Epidermal melanocyte (primary cell): ENCODE data around the gene TSPYL4.
A peak's percentile ranks its signal among the peaks of the same experiment; 100 is the strongest.
"Not testable (repeated sequence)": the region's sequence is repeated elsewhere in the genome, so short reads cannot be mapped to it uniquely, and the experiment has no call there.

Experiments
- DNase-seq: peaks from one replicate; pipeline ENCODE4 v3.0.0; 2011; ENCODE audit warnings: low spot score; ENCODE audit not compliant: insufficient read length

TSPYL4 gene

DNA sequence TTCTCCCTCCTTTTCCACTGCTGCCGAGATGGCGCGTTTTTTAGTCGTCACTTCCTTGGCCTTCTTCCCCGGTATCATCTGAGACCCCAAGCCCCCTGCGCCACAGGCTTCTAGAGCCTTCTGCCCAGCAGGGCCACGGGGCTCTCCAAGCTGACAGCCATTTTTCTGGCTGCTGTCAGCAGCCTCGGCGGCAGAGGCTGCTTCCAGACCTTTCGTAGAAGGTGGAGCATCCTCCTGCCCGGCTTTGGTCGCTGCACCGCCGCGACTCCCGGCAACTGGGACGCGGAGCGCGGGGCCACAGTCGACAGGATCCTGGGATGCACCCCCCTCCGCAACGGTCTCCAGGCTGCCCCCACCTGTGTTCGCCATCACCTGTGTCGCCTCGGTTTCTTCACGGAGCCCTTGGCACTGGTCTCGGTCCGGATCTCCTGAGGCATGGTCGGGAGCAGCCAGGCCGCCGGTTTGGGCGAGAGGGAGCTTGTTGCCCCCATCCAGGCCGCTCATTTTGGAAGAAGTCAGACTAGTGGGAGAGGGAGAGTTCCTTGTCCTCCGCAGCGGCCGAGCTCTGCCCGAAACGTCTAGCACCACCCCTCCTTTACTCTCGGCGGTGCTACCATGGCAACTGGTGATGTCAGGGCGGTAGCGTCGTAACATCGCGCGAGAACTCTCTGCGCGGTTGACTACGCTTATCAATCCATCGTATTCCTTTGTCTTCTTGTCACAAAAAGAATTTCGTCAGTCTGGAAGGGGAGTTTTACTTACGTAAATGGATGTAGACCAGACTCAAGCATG lies at the start of gene TSPYL4:
Gene TSPYL4 (minus strand): TSS at position 571 of the 792 bp plus-strand sequence. CDS start 67 bp downstream, at position 504.
- DNase-seq, result peak; percentile 87

DNA sequence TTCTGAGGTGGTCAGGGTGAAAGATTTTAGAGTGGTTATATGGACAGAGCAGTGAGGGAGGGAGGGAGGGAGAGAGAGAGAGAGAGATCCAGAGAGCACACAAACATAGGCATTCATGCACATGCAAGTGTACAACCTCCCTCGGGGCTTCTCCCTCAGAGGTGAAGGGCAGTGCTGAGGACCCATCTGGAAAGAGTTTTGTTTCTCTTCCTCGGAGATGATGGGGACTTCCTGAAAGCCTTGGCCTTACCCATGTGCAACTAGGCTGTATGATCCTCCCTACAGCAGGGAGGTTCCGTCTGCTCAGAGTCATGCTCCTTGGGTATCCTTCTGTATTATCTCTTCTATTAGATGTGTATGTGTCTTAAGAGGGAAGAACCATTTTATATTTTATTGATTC lies 47.2 kb upstream of the TSPYL4 start:
- DNase-seq, result no peak

DNA sequence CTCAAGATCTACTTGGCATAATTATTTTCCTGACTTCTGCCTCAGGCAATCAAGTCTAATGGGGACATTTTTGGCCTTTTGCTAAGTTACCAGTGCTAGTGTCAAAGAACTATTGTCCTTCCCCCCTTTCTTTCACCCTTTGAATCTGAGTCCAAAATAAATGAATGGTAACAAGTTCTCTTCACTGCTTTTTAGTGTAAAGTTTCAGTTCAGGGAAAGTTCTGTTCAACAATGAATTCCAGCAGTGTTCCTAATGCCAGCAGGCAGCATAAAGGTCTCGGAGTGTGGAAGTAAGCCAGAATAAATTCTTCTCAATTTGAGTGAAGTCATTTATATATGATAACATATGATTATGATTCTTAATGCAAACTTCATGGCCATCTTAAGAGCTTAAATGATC lies 46.7 kb upstream of the TSPYL4 start:
- no peak for DNase-seq

DNA sequence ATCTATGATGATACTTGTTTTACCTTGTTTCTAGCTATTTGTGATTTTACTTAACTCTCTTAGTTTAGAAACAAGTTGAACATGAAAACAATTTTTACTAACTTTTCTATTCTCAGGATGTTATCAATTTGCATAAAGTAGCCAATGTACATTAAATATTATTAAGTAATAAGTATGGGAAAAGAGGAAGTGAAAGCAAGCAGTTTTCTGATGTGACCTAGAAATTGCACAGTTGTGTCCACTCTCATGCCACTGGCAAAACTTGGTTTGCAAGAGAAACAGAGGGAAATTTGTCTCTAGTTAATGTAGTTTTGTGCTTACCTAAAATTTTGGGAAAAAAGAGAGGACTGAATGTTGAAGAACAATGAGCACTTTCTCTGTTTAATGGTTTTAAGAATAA lies 45.1 kb upstream of the TSPYL4 start:
- DNase-seq, result no peak

DNA sequence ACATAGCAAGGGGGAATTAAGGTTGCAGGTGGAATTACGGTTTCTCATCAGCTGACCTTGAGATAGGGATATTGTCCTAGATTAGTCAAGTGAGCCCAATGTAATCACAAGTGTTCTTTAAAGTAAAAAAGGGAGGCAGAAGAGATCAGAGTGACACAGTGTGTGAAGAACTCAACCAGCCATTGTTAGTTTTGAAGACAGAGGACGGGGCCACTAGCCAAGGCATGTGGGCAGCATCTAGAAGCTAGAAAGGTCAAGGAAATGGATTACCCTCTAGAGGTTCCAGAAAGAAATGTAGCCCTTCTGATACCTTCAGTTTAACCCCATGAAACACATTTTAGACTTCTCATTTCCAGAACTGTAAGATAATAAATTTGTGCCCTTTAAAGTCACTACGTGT lies 44.4 kb upstream of the TSPYL4 start:
- no peak for DNase-seq

DNA sequence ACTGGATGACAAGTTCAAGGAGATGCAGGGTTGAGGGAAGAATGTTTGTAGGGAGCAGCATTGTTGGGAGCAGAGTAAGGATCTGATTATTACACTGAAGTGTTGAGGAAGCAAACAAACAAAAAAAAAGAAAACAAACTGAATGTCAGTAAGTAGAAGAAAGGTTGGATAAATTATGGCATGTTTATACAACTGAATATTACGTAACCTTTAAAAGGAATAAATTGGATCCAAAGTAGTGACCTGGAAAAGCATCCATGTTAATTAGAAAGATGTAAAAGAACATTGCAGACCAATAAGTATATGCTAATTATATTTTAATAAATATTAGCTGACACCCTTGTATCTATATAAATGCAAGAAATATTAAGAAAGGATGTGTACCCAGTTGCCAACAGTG lies 38.7 kb upstream of the TSPYL4 start:
- no peak for DNase-seq

DNA sequence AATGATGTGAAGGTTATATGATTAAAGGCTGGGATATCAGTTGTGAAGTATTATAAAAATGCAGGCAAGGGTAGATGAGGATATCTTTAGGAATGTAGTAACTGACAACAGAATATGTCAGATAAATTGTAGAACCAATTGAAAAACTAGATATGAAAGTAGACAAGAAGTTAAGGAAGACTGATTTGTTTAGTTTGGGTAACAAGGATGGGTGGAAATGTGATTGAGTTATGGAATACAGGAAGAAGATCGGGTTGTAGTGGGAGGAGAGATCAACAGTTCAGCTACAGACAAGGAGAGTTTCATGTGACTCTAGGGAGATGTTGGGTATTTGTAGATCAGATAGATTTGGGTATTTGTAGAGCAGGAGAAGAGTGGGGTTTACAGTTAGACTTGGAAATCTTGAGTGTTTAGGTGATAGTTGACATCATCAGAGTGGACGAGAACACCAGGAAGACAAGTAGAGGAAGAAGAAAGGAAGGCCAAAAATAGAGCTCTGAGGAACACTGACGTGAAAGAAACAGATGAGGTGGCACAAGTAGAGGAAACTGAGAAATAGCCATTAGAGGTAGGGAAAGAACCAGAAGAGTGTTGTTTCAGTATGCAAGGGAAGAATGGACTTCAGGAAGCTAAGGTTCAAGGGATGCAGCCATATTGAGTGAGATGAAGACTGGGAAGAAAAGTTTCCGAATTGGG lies 38.0 kb upstream of the TSPYL4 start:
- no peak for DNase-seq

DNA sequence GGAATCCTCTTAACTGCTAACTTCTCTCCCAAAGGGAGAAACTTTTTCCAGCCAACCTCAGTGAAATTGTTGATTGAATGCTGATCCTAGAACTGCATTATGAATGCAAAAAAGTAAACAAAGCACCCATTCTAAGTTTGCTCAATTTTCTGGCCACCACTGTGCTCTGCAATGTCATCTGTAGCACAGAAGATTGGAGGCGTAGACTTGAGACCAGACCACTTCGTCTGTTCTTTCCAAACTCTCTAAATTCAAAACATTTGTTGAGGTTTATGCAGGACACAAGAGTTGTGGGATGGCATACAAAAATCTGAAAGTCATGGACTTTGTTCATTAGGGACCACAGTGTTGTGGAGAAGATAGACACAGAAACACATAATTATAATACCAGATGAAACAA lies 36.9 kb upstream of the TSPYL4 start:
- no peak for DNase-seq

DNA sequence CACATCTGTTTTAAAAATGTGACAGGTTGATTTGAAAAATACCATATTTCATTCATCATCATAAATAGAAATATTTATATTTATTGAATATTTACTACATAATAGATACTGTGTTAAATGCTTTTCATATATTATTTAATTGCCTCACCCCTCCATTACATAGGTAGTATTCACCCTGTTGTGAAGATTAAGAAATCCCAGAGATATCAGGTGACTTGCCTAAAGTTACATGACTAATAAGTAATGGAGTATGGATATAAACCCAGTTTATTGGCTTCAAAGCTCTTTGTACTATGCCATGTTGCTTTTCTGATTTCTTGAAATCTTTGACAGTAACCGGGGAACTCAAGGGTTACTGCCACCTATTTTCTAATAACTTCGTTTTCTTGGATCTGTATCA lies 36.0 kb upstream of the TSPYL4 start:
- no peak for DNase-seq

DNA sequence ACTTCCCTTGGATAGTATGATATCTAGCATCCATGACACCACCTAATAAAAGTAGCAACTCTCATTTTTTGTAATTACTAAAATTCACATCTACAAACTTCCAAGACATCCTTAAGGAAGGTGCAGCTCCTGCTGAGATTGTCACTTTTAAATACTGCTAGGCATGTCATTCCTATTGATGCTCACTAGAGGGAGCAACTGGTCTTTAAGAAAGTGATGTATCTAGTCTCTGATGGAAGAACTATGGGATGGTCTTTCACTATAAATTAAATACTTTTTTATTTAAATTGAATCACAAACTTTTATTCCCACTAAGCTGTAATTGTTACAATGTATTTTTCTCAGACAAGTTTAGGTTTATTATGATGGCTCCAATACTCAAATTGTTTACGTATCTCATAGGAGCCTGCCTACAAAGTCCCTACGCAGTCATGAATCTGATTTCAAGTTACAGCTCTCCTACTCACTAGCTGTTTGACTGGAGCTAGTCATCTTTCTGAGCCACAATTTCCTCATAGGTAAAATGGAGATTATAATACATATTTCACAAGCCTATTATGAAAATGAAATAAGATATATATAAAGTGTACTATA lies 33.9 kb upstream of the TSPYL4 start:
- DNase-seq, result no peak

DNA sequence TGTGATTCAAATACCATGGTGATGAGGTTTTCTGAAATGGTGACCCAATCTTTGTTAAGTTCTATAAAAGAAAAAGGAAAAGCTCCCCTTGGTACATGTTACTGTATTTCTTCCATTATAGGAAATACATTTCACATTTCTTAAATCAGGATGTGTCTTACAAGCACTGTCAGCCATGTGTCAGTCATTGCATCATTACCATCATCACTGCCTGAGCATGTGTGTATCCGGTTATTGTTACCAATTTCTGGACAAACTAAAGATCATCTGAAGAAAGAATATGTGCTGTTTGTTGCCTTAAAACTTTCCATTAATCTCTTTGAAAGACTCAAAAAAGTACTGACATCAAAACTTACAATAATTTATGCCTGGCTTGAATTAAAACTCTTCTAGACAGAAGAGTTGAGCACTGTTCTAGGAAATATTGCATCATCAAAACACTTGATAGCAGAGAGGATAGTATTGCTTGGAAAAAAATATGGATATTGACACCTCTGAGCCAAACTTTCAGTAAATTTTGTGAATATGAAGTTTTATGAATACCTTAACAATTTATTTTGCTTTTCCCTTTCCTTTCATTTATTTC lies 33.0 kb upstream of the TSPYL4 start:
- no peak for DNase-seq

DNA sequence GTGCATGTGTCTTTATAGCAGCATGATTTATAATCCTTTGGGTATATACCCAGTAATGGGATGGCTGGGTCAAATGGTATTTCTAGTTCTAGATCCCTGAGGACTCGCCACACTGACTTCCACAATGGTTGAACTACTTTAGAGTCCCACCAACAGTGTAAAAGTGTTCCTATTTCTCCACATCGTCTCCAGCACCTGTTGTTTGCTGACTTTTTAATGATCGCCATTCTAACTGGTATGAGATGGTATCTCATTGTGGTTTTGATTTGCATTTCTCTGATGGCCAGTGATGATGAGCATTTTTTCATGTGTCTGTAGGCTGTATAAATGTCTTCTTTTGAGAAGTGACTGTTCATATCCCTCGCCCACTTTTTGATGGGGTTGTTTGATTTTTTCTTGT lies 31.1 kb upstream of the TSPYL4 start:
- not testable (repeated sequence) for DNase-seq

DNA sequence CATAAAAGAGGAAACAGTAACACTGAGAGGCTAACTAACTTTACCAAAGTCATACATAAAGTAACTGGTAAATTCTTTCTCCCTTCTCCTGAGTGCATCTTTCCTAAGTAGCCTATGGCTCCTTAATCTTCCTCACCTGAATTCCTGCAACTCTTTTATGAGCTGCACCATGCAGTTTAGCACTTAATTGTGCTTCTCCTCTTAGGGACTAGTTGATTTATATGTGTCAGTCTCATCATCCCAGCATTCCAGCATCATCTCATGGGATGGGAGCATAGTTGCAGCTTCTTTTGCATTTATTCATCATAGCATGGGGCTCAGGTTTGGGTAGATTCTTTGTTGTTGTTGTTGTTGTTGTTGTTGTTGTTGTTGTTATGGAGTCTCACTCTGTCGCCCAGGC lies 29.3 kb upstream of the TSPYL4 start:
- DNase-seq, result no peak

DNA sequence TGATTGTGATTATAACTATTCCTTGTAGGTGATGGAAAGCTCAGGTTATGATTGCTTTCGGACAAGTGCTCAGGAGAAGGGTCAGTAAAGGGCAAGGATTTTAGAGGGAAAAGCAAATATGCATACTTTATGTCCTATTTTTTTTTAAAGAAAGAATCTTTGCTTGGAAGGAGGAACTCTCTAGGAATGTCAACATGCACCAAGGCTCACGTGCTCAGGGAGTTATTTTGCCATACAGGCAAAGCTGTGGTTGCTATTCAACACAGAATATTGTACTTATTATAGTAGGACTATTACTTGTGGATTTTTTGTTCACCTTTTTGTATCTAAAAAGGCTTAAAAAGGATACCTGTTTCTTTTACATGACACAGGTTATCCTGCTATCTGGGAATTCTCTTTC lies 28.8 kb upstream of the TSPYL4 start:
- no peak for DNase-seq

DNA sequence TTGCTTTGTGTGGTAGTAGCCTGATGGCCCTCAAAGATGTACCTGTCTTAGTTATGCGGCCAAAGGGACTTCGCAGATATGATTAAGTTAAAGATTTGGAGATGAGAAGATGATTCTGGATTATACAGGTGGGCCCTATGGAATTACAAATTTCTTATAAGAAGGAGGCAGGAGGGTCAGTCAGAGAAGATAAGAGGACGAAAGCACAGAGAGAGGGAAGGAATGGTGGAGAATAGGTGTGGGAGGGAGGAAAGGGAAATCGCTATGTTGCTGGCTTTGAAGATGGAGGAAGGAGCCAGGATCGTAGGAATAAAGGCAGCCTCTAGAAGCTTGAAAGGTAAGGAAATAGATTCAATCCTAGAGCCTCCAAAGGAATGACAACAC lies 27.1 kb upstream of the TSPYL4 start:
- DNase-seq, result no peak

DNA sequence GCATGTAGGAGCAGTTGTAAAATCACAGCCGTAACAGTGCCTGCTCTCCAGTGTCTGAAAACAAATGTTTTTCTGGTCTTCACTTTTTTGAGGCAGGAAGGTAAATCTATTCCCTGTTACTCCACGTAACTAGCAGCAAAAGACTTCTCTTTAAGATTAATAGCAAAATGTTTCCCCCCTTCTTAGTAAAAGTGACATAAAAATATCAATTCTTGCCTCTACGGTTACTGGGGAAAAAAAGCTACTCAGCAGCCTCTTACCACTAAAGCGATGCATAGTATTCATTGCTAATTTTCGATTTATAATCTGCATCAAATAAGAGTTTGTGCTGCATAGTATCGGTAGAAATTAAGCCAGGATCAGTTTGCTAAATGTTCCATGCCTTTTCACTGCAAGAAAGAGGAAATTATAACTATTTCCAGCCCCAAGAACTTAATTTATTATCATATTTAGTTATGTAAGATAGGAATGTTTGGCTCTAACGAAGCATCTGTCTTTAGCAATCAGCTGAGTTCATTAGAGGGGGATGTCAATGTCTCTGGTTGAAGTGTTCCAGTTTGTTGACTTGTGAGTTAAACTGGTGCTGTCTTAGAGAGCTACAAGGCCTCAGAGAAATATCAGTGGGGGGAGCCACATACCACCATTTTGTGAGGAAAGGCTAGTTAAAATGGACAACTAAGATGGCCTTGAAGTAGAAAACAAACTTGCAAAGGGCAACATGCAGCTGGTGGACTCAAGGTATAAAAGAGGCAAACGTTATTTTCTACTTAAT lies 26.5 kb upstream of the TSPYL4 start:
- no peak for DNase-seq

DNA sequence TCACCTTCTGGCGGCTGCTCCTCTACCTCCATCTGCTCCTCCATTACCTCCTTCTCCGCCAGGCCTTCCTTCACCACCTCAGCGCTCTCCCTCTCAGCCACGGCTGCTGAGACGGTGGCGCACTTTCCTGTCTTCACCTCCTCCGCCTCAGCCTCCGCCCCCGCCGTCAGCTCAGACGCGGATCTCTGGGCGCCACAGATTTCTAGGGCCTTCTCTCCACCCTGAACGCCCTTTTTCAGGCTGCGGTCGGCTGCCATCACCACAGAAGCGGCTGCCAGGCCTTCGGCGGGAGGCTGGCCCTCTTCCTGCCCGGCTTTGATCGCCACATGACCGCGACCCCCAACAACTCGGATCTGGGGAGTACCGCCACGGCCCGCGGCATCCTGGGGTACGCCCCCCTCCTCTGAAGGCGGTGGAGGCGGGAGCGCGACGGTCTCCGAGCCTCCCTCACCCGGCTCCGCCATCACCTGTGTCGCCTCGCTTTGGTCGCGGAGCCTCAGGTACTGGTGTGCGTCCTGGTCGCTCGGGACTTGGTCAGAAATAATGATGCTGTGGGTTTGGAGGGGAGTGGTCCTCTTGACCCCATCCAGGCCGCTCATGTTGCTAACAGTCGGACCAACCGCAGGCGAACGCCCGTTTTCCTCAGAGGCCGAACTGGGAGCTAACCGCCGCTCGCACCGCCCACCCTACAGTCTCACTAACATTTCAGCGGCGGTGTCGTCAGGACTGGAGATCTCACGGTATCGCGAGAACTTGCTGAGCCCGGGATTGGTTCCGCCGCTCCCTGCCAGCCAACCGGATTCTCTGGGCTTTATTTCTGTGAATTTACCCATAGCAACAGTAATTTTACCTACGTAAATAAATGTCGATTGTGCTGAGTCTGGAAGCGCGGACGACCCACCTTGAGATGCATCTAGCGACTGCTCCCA lies 25.6 kb upstream of the TSPYL4 start, which contains the start of gene TSPYL1:
Gene TSPYL1 (minus strand): TSS at position 699 of the 929 bp plus-strand sequence. CDS start 100 bp downstream, at position 599.
- peak; percentile 60 for DNase-seq

DNA sequence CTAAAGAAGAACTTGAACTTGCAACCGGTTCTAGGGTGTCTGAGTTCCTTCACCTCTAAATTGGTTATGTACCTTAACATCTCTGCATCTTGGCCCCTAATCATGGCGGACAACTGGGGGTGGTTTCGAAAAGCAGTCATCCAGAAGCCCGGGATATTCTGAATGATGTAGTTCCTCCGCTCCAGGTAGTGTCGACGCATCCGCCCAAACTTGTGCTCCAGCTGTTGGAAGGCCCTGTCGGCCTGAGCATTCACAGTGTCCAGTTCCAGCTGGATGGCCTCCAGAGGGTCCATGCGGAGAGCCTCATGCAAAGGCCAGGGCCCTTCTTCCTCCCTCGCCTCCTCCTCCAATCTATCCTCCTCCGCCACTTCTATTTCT lies 25.0 kb upstream of the TSPYL4 start:
- DNase-seq, result no peak

DNA sequence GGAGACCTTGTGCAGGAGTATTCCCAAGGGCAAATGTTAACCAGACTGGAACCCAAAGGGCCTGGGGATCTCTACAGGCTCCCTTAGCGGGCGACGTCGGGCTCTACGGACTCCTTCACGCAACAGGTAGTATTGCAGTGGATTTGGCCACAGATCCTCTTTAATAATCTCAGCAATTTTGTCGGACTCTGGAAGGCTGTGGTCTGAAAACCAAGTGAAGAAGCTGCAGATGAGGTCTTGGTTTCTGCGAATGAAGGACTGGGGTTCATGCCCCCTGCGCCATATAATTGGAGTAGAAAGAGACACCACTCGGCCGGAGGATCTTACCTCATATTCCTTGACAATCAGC lies 24.6 kb upstream of the TSPYL4 start:
- DNase-seq, result no peak

DNA sequence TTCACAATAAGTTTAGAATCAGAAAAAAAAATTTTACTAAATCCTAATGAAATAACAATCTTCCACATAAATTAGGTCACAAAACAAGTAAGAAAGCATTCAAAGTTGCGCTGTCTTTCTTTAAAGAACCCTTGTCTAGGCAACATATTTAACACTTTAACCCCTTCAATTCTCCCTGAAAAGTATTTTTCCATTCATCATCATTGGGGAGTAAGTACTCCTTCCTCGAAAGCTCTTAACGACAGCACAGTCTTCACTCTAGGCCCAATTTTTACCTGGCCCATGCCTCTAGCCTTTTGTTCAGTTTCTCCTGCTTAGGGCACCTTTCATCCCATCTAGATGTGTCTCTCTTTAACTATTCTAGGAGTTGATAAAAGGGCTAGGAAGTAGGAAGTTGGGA lies 23.2 kb upstream of the TSPYL4 start:
- DNase-seq, result no peak
